GM11168 (cell line): ENCODE data around the gene RBM17.
"Not testable (repeated sequence)": the region's sequence is repeated elsewhere in the genome, so short reads cannot be mapped to it uniquely, and the experiment has no call there.

Experiments
- in situ Hi-C: fragments of 300-500 bp; cut with MboI; formaldehyde crosslinking; loops from one replicate; pipeline ENCODE4 v1.12.0; 2022; ENCODE audit warnings: low sequenced_read_pairs; ENCODE audit not compliant: unreplicated experiment

RBM17 gene

GRCh38 chr10:6148251-6148701 is 59.4 kb downstream of the RBM17 start:
- in situ Hi-C loops, result no loop called here

DNA sequence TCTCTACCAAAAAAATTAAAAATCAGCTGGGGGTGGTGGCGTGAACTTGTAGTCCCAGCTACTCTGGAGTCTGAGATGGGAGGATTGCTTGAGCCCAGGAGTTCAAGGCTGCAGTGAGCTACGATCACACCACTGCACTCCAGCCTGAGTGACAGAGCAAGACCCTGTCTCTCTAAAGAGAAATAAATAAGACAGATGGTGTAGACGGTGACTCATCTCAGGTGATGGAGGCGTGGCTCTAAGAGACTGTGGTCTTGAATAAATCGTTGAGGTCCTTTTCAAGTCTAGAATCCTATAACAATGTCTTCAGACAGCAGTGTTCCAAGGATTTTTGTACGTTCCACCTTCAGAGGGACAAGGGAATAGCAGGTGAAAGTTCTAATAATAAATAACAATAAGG is 60.1 kb downstream of the RBM17 start:
- in situ Hi-C loops, result no loop called here

GRCh38 chr10:6151087-6151977 is 62.5 kb downstream of the RBM17 start:
- in situ Hi-C loops, result loop anchor here (10.0 kb wide), 1 partner anchor 47 kb away; no protein-coding TSS in a partner anchor

GRCh38 chr10:6153845-6154244 is 65.0 kb downstream of the RBM17 start:
- in situ Hi-C loops, result loop anchor here (10.0 kb wide), 1 partner anchor 49 kb away; no protein-coding TSS in a partner anchor

DNA sequence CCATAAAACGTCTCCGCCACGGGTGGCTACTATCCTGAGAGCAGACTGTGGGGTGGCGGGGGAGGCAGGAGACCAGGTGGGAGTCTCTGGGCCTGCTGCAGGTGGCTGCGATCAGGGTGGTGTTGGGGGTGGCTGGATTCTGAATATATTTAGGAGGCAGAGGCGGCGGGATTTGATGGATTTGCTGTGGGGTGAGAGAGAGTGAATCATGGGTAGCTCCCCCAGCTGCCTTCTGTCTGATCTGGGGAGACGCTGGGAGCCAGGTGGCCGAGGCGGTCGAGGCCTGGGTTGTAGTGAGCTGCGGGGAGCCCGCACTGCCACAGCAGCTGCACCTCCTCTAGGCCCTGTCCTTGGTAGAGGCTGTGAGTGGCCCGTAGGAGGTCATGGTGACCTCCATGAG is 65.7 kb downstream of the RBM17 start:
- in situ Hi-C loops, result loop anchor here (10.0 kb wide), 1 partner anchor 50 kb away; no protein-coding TSS in a partner anchor

- in situ Hi-C loops, result loop anchor here (10.0 kb wide), 1 partner anchor 53 kb away; no protein-coding TSS in a partner anchor
Observed at GRCh38 chr10:6158276-6158675, 69.4 kb downstream of the RBM17 start.

DNA sequence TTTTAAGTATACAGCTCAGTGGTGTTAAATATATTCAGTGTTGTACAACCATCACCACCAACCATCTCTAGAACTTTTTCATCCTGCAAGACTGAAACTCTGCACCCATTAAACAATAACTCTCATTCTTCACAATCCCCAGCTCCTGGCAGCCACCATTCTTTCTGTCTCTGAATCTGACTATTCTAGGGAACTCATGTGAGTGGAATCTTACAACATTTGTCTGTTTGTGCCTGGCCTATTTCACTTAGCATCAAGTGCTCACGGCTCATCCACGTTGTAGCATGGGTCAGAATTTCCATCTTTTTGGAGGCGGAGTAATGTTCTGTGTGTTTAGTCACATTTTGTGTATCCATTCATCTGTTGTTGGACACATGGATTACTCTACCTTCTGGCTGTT is 73.1 kb downstream of the RBM17 start:
- in situ Hi-C loops, result no loop called here

DNA sequence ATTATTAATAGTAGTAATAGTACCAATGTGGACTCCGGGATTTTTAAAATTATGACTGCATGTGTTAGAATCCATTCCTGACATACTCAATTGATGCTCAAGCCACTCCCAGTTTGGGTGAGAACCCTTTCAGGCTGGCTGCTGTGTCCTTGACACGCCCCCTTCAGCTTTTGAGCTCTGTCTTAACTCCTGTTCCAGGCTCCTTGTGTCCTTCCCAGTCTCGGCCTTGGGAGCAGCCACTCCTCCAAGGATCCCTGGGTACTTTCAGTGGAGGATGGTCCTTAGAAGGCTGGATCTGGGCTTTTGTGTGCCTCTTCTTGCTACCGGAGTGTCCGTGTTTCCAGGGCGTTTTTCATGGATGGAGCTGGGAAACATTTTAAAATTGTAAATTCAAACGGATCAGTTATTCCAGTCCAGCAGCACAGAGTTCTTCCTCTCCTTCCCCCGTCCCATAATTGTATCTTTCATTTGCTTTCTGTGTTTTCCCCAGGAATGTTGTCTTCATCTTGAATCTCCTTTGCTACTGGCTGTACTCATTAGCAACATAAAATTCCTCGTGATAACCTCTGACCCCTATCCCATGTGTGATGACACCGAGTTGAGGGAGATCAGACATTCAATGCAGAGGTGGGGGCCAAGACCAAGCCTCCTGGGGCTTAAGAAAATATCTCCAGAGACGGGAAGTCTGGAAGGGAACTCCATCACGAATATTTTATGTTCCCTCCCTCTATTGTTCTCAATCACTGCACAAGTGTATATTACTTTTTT is 73.9 kb downstream of the RBM17 start:
- in situ Hi-C loops, result no loop called here

DNA sequence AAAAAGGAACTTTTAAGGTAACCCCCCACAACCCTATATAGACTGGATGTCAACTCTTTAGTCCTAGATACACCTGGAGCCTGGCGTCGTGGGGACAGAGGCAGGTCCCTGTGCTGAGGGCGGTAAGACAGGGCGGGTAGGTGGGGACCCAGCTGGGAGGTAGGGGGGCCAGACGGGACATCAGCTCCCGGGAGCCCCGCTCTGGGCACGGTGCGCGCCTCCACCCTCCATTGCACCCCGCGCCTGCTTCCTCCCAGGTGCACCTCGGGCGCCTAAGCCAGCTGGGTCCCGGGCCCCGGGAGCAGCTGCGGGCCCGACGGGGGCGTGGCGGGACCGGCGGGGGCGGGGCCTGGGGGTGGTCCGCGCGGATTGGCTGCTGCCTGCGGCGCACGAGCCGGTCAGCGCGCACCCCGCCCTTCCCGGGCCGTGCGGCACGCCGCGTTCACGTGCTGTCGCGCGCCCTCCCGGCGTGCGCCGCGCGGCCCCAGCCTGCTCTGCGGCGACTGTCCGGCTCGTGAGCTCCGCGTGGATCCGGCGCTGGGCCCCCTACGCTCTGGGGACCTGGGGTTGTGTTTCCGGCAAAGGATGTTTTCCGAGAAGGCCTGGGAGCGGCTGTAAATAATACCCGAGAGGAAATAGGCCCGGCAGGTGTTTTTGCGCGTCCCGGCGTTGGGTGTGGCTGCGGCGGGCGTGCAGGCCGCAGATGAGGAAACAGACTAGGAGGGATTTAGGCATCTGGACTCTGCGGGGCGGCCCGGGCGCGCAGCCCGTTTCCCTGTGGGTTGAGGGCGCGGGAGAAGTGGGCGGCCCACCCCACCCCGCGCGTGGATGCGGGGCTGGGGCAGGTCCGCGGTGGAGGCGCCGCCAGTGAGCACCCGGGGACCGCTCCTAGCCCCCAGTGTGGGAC is 74.8 kb downstream of the RBM17 start:
- in situ Hi-C loops, result no loop called here

GRCh38 chr10:6164271-6165095 is 75.6 kb downstream of the RBM17 start:
- in situ Hi-C loops, result no loop called here

GRCh38 chr10:6165221-6165725 is 76.4 kb downstream of the RBM17 start:
- in situ Hi-C loops, result no loop called here

- in situ Hi-C loops, result not testable (repeated sequence)
Observed at GRCh38 chr10:6165933-6166332, 77.1 kb downstream of the RBM17 start.
